ENCODE measurements around the gene TMEM258. TPM values are rescaled to one million over a fixed set of nuclear protein-coding genes. Genes with fewer than 3 reads are reported as not detected.

The TMEM258 gene
- total RNA-seq, 6 experiments from 2014 or later: 31.6 to 74.5 (median 55.3) TPM

GRCh38 chr11:61817471-61818202, 25.2 kb upstream of the TMEM258 start:
- TF ChIP-seq POLR2A (IDR thresholded peaks at IDR 0.05) (no peak), CTCF (IDR thresholded peaks at IDR 0.05) (no peak)
- Histone ChIP-seq H3K9me3 (no peaks in the 10 kb centered on the region), H3K27me3 (no peaks in the 10 kb centered on the region), H3K4me1 (peaks cover 0 to 15% (median 4%) of the 10 kb centered on the region in 4 donors), H3K36me3 (peaks cover 0 to under 1% (median 0%) of the 10 kb centered on the region in 4 donors), H3K27ac (peak overlapping the region in 2 of 3 donors; percentile 95 to 96), H3K4me3 (peak overlapping the region in 2 of 3 donors; percentile 45 to 64)
- no peak for ATAC-seq
- intact Hi-C loops (cut with DNase I): no loop called here
- DNase-seq: no peak
- 46% methylated on average over 6 of the region's 6 CpGs for WGBS (ENCODE audit: insufficient coverage, low coverage, low lambda C conversion rate, missing lambda C conversion rate)

- WGBS (ENCODE audit: insufficient coverage, low coverage, low lambda C conversion rate, missing lambda C conversion rate): 0% methylated on average over 4 of the region's 73 CpGs
- peak within 1 kb of the TSS; percentile 45 to 68 (median 64) for H3K4me3 ChIP-seq
- DNase-seq (peak; percentile 81 to 92 (median 87)), ATAC-seq (peak; percentile 37 to 63 (median 40))
- H3K9me3 ChIP-seq: no peaks in the 10 kb centered on the region
- TF ChIP-seq POLR2A (IDR thresholded peaks at IDR 0.05): peak; percentile 72
- peak; percentile 40 to 51 (median 50) for TF ChIP-seq CTCF (IDR thresholded peaks at IDR 0.05)
- intact Hi-C loops (cut with DNase I): no loop called here
- peak within 1 kb of the TSS; percentile 95 to 99 (median 96) for H3K27ac ChIP-seq
- no peaks in the 10 kb centered on the region for H3K27me3 ChIP-seq
- H3K4me1 ChIP-seq: peaks cover 0 to 15% (median 4%) of the 10 kb centered on the region in 4 donors
- H3K36me3 ChIP-seq: peaks cover 0 to 8% (median 3%) of the 10 kb centered on the region in 4 donors
Observed at GRCh38 chr11:61816736-61817455, 24.5 kb upstream of the TMEM258 start, which contains the start of gene FADS1. FADS1 (minus strand) TSS chr11:61817003; CDS start chr11:61816929, 74 bp downstream.

GRCh38 chr11:61815790-61816735, 23.7 kb upstream of the TMEM258 start:
- peaks cover 0 to 10% (median 3%) of the 10 kb centered on the region in 4 donors for H3K36me3 ChIP-seq
- peak overlapping the region; percentile 95 to 99 (median 96) for H3K27ac ChIP-seq
- 0% methylated on average over 20 of the region's 69 CpGs for WGBS (ENCODE audit: insufficient coverage, low coverage, low lambda C conversion rate, missing lambda C conversion rate)
- peak; percentile 68 to 79 (median 74) for DNase-seq
- ATAC-seq: peak; percentile 14 to 32 (median 28)
- H3K4me3 ChIP-seq: peak overlapping the region; percentile 45 to 68 (median 64)
- intact Hi-C loops (cut with DNase I): no loop called here
- H3K27me3 ChIP-seq: no peaks in the 10 kb centered on the region
- H3K4me1 ChIP-seq: peaks cover 0 to 12% (median 3%) of the 10 kb centered on the region in 4 donors
- no peak for TF ChIP-seq POLR2A (IDR thresholded peaks at IDR 0.05)
- TF ChIP-seq CTCF (IDR thresholded peaks at IDR 0.05): no peak
- H3K9me3 ChIP-seq: no peaks in the 10 kb centered on the region
